PC-9 (cell line): ENCODE data around the gene B4GALT1. TPM values are rescaled to one million over a fixed set of nuclear protein-coding genes. Genes with fewer than 3 reads are reported as not detected.

Experiments
- BruUV-seq: library from RNA; stranded (reverse); fragments of 400-500 nt; replicated peaks from 2 replicates; lab custom pipeline; 2021; lab: Mats Ljungman, UMichigan
- CTCF ChIA-PET: fragments of 300-600 bp; sonication (Branson Sonifier 250); formaldehyde crosslinking; loops from one replicate; lab custom pipeline; 2022; ENCODE audit warnings: antibody characterized with exemption; lab: Charles Lee
- POLR2A ChIA-PET: fragments of 300-600 bp; sonication (Branson Sonifier 250); formaldehyde crosslinking; loops from one replicate; lab custom pipeline; 2022; ENCODE audit warnings: antibody characterized with exemption; ENCODE audit not compliant: unreplicated experiment; lab: Charles Lee
- DNase-seq, 2 experiments: peaks; one replicate each; pipeline versions ENCODE4 v3.0.0 to v3.0.0-alpha.2; 2015 to 2022; ENCODE audit warnings: mixed read lengths in 1 of 2
- H2AFZ ChIP-seq: fragments of 200-600 bp; sonication (generic); 2 replicates; pipeline ENCODE4 v1.8.1; 2017; ENCODE audit warnings: antibody characterized with exemption
- H3F3A ChIP-seq: fragments of 200-600 bp; sonication (generic); 2 replicates; pipeline ENCODE4 v1.8.1; 2017; ENCODE audit warnings: antibody characterized with exemption, mild to moderate bottlenecking, low read depth; ENCODE audit not compliant: insufficient read depth
- H3K27ac ChIP-seq: fragments of 200-600 bp; sonication (generic); 2 replicates; pipeline ENCODE4 v1.6.1; 2016; ENCODE audit warnings: mixed run types
- H3K27me3 ChIP-seq: fragments of 200-600 bp; sonication (generic); 2 replicates; pipeline ENCODE4 v1.6.1; 2016; ENCODE audit warnings: low read depth, mixed run types; ENCODE audit not compliant: insufficient read depth
- H3K36me3 ChIP-seq: fragments of 200-600 bp; sonication (generic); 2 replicates; pipeline ENCODE4 v1.6.1; 2016; ENCODE audit warnings: low read depth, mixed run types
- H3K4me1 ChIP-seq: fragments of 200-600 bp; sonication (generic); replicated peaks from 2 replicates; pipeline ENCODE4 v1.6.1; 2016; ENCODE audit warnings: mixed run types; ENCODE audit not compliant: insufficient read depth
- H3K4me2 ChIP-seq: fragments of 200-600 bp; sonication (generic); 2 replicates; pipeline ENCODE4 v1.6.1; 2017; ENCODE audit warnings: mixed run types
- H3K4me3 ChIP-seq: fragments of 200-600 bp; sonication (generic); 2 replicates; pipeline ENCODE4 v1.6.1; 2016; ENCODE audit warnings: mixed run types
- H3K79me2 ChIP-seq: fragments of 200-600 bp; sonication (generic); 2 replicates; pipeline ENCODE4 v1.6.1; 2017; ENCODE audit warnings: low read depth, mixed run types
- H3K9me2 ChIP-seq: fragments of 200-600 bp; sonication (generic); 2 replicates; pipeline ENCODE4 v1.8.1; 2017; ENCODE audit warnings: mild to moderate bottlenecking; ENCODE audit not compliant: insufficient read depth
- H3K9me3 ChIP-seq: fragments of 200-600 bp; sonication (generic); 2 replicates; pipeline ENCODE4 v1.8.1; 2016; ENCODE audit warnings: low read depth; ENCODE audit not compliant: insufficient read depth
- H4K20me1 ChIP-seq: fragments of 200-600 bp; sonication (generic); 2 replicates; pipeline ENCODE4 v1.8.1; 2017; ENCODE audit not compliant: insufficient read depth
- EZH2 ChIP-seq: fragments of 200-600 bp; sonication (generic); IDR thresholded peaks from 2 replicates; pipeline ENCODE4 v1.8.0; 2017; ENCODE audit warnings: antibody characterized with exemption, low read depth
- intact Hi-C: fragments of 100-400 bp; cut with micrococcal nuclease; formaldehyde crosslinking; loops from one replicate; pipeline ENCODE4 v1.10.0; 2022; ENCODE audit not compliant: unreplicated experiment
- total RNA-seq: library from RNA; stranded (reverse); gene quantifications from 2 replicates; pipeline ENCODE4 v1.2.3, GENCODE V29; 2021
- TF ChIP-seq, protein P1 (sequence below): fragments of 200-600 bp; sonication (generic); conservative IDR thresholded peaks from 2 replicates; pipeline ENCODE4 v1.6.1; 2017; ENCODE audit warnings: mixed run types, antibody characterized with exemption, mild to moderate bottlenecking, moderate library complexity

The B4GALT1 gene
- total RNA-seq, 1 experiment from 2014 or later = 87.2 TPM

DNA sequence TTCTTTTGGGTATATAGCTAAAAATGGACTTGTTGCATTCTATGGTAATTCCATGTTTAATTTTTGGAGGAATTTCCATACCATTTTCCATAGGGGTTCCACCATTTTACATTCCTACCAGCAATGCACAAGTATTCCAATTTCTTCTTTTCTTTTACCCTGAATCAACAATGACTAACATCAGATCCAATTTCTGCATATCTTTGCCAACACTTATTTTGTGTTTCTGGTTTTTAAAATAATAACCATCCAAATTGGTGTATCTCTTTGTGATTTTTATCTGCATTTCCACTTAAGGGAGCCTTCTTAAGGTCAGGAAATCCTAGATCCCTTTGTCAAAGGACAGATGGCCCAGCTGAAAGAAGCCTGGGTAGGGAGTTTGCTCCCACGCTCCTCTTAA lies 61.2 kb downstream of the B4GALT1 start:
- ChIA-PET CTCF (interaction anchor here (0.7 kb wide), 1 partner anchor 108 kb away, joined by 5 read pairs; no protein-coding TSS in a partner anchor), POLR2A (no interaction called here)
- BruUV-seq = no TSS peak
- intact Hi-C loops = loop anchor here (2.0 kb wide), 1 partner anchor 23 kb away; no protein-coding TSS in a partner anchor
- no peak for DNase-seq
- Histone ChIP-seq H2AFZ (no peak overlapping the region), H3K4me1 (peaks cover 52% of the 10 kb centered on the region), H3K27ac (no peak overlapping the region), H3K79me2 (no peaks in the 10 kb centered on the region), H3K9me2 (no peaks in the 10 kb centered on the region), H4K20me1 (no peaks in the 10 kb centered on the region), H3K9me3 (no peaks in the 10 kb centered on the region), H3F3A (peaks cover 18% of the 10 kb centered on the region), H3K4me2 (no peak overlapping the region), H3K4me3 (no peak overlapping the region), H3K27me3 (no peaks in the 10 kb centered on the region), H3K36me3 (no peaks in the 10 kb centered on the region)
- TF ChIP-seq, protein P1, sequence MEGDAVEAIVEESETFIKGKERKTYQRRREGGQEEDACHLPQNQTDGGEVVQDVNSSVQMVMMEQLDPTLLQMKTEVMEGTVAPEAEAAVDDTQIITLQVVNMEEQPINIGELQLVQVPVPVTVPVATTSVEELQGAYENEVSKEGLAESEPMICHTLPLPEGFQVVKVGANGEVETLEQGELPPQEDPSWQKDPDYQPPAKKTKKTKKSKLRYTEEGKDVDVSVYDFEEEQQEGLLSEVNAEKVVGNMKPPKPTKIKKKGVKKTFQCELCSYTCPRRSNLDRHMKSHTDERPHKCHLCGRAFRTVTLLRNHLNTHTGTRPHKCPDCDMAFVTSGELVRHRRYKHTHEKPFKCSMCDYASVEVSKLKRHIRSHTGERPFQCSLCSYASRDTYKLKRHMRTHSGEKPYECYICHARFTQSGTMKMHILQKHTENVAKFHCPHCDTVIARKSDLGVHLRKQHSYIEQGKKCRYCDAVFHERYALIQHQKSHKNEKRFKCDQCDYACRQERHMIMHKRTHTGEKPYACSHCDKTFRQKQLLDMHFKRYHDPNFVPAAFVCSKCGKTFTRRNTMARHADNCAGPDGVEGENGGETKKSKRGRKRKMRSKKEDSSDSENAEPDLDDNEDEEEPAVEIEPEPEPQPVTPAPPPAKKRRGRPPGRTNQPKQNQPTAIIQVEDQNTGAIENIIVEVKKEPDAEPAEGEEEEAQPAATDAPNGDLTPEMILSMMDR = no peak
- TF ChIP-seq EZH2 = no peak

DNA sequence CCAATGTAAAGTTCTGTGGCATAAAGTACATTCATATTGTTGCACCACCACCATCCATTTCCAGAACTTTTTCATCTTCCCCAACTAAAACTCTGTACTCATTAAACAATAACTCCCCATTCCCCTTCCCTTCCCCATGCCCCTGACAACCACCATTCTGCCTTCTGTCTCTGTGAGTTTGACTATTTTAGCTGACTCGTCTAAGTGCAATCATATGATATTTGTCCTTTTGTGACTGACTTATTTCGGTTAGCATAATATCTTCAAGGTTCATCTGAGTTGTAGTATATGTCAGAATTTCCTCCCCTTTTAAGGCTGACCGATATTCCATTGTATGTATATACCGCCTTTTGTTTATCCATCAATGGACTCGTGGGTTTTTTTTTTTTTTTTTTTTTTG lies 61.6 kb downstream of the B4GALT1 start:
- Histone ChIP-seq H3K4me1 (peaks cover 54% of the 10 kb centered on the region), H3K9me3 (0 out of 2 replicates have a peak, but pooled peaks cover under 1% of the 10 kb centered on the region), H3F3A (peaks cover 23% of the 10 kb centered on the region), H4K20me1 (no peaks in the 10 kb centered on the region), H3K36me3 (no peaks in the 10 kb centered on the region), H3K4me2 (no peak overlapping the region), H3K4me3 (no peak overlapping the region), H3K27me3 (no peaks in the 10 kb centered on the region), H2AFZ (no peak overlapping the region), H3K79me2 (no peaks in the 10 kb centered on the region), H3K27ac (no peak overlapping the region), H3K9me2 (no peaks in the 10 kb centered on the region)
- DNase-seq = no peak
- BruUV-seq = no TSS peak
- CTCF ChIA-PET = interaction anchor here (0.7 kb wide), 1 partner anchor 108 kb away, joined by 5 read pairs; no protein-coding TSS in a partner anchor
- POLR2A ChIA-PET = no interaction called here
- TF ChIP-seq, protein P1 = no peak
- no peak for TF ChIP-seq EZH2
- intact Hi-C loops = no loop called here

DNA sequence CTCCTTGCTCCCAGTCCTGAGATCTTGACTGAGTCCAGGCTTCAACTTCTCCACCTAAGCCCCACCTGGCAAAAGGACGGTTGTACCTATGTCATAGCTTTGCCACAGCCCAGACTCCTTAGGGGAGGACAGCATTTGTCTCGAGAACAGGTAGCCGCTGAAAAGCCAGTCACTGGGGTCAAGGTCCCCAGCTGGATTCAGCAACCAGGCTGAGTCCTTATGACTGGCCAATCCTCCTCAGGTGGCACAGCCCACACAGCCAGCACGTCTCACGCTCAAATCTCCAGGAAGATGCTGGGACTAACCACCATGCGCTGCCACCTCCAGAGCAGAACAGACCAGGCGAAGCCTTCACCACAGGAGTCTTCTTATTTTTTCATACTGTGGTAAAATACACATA lies 62.7 kb downstream of the B4GALT1 start:
- Histone ChIP-seq H3K9me2 (no peaks in the 10 kb centered on the region), H3F3A (peaks cover 25% of the 10 kb centered on the region), H3K4me2 (no peak overlapping the region), H4K20me1 (no peaks in the 10 kb centered on the region), H3K27me3 (no peaks in the 10 kb centered on the region), H3K36me3 (no peaks in the 10 kb centered on the region), H3K9me3 (0 out of 2 replicates have a peak, but pooled peaks cover 3% of the 10 kb centered on the region), H2AFZ (no peak overlapping the region), H3K79me2 (no peaks in the 10 kb centered on the region), H3K4me3 (no peak overlapping the region), H3K4me1 (peaks cover 54% of the 10 kb centered on the region), H3K27ac (no peak overlapping the region)
- TF ChIP-seq EZH2 = no peak
- TF ChIP-seq, protein P1 = no peak
- intact Hi-C loops = no loop called here
- TSS peak; percentile 77 for BruUV-seq
- DNase-seq = no peak
- CTCF ChIA-PET = no interaction called here
- POLR2A ChIA-PET = interaction anchor here (0.7 kb wide), 1 partner anchor 130 kb away, joined by 7 read pairs; no protein-coding TSS in a partner anchor
